Measurements from ENCODE around the gene MRPL2.

DNA sequence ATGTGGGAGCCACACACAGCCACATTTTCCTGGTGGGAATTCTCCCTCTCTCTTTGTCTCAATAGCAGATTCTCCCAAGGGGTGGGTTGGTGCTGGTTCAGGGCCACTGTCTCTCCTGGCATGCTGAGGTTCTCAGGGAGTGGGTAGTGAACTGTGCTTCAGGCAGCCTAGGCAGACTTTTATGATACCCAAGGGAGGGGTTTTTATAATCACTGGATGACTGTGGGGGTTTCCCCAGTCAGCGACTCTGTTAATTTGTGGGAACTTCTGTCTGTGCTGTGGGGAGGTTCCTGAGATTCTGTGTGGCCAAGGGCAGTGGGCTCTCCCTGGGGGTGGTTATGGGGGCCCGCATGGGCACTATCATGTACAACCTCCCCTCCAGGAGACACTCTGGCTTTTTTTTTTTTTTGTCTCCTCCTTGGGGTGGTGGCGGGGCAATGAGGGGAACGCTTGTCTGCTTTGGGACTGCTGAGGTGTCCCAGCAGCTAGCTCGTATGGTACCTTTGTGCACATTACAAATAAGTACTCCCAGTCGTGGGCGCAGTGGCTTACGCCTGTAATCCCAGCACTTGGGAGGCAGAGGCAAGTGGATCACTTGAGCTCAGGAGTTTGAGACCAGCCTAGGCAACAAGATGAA, 26.9 kb upstream of the MRPL2 start:
- TF ChIP-seq CTCF (IDR thresholded peaks at IDR 0.05) (no peak), ZFX (IDR thresholded peaks at IDR 0.05; ENCODE audit: borderline replicate concordance) (no peak)

Data from 22Rv1 (cell line).